Neural cell (in vitro differentiated cells): ENCODE measurements around the gene TMEM191C.
"Not testable (repeated sequence)": the region's sequence is repeated elsewhere in the genome, so short reads cannot be mapped to it uniquely, and the experiment has no call there.

Source experiments
- EZH2 ChIP-seq: fragments of 200-600, 300-800 bp; shearing (Covaris generic), sonication (generic); IDR thresholded peaks from 2 replicates; pipeline ENCODE4 v1.6.1; 2014; ENCODE audit warnings: antibody characterized with exemption, low read length, borderline replicate concordance, mild to moderate bottlenecking; ENCODE audit not compliant: insufficient read depth, poor library complexity, severe bottlenecking
- POLR2AphosphoS5 ChIP-seq: IDR thresholded peaks from 2 replicates; pipeline ENCODE4 v1.6.1; 2012
- TAF1 ChIP-seq: IDR thresholded peaks from 2 replicates; pipeline ENCODE4 v1.6.1; 2012; ENCODE audit warnings: low read depth
- TF ChIP-seq, protein P1 (sequence below): fragments of 450-650 bp; IDR thresholded peaks from 2 replicates; pipeline ENCODE4 v1.5.1; 2014; ENCODE audit warnings: antibody characterized with exemption, mild to moderate bottlenecking, moderate library complexity; ENCODE audit not compliant: poor library complexity, severe bottlenecking

DNA sequence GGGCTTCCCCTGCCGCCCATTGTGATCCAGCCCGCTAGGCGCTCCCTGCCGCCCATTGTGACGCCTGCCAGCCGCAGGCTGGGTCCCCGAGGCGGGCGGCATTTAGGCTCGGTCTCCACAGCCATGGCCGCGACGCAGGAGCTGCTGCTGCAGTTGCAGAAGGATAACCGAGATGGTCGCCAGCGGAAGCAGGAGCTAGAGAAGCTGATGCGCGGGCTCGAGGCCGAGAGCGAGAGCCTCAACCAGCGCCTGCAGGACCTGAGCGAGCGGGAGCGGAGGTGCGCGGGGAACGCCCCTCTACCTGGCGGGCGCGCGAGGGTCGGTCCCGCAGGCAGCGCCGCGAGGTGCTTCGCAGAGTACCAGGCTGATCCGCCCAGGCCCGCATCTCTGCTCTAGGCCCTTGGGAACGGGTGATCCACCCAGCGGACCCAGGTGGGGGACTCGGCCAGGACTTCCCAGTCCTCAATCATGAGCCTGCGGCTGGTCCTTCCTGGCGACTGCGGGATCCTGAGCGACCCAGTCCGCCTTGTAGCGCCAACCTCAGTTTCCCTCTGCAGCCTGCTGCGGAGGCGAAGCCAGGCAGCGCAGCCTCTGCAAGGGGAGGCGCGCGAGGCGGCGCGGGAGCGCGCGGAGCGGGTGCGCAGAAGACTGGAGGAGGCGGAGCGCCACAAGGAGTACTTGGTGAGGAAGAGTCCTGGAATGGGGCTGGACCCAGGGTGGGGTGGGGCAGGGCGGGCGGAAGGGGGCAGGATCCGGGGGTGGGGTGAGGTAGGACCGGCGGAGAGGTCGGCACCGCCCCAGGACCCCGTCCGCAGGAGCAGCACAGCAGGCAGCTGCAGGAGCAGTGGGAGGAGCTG lies at the start of gene TMEM191C:
- TF ChIP-seq, protein P1, sequence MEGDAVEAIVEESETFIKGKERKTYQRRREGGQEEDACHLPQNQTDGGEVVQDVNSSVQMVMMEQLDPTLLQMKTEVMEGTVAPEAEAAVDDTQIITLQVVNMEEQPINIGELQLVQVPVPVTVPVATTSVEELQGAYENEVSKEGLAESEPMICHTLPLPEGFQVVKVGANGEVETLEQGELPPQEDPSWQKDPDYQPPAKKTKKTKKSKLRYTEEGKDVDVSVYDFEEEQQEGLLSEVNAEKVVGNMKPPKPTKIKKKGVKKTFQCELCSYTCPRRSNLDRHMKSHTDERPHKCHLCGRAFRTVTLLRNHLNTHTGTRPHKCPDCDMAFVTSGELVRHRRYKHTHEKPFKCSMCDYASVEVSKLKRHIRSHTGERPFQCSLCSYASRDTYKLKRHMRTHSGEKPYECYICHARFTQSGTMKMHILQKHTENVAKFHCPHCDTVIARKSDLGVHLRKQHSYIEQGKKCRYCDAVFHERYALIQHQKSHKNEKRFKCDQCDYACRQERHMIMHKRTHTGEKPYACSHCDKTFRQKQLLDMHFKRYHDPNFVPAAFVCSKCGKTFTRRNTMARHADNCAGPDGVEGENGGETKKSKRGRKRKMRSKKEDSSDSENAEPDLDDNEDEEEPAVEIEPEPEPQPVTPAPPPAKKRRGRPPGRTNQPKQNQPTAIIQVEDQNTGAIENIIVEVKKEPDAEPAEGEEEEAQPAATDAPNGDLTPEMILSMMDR: not testable (repeated sequence)
- TF ChIP-seq EZH2, POLR2AphosphoS5, TAF1: not testable (repeated sequence)
